Esophagus muscularis mucosa (tissue), 4 donors: ENCODE results near the gene RYR2. TPM values are rescaled to one million over a fixed set of nuclear protein-coding genes. Genes with fewer than 3 reads are reported as not detected.

ENCODE experiments used
- DNase-seq: peaks from one replicate; pipeline ENCODE4 v3.0.0-alpha.2; 2017; ENCODE audit errors: extremely low spot score
- H3K27ac ChIP-seq, 4 donors: fragments of 200-600 bp; sonication (generic); replicated peaks in 1 of 4; 1 replicate in 3 of 4; 2 replicates in 1 of 4; pipeline ENCODE4 v1.5.1; 2016 to 2019; ENCODE audit warnings: mild to moderate bottlenecking in 1 of 4
- H3K27me3 ChIP-seq, 4 donors: fragments of 200-600 bp; sonication (generic); one replicate each; pipeline versions ENCODE4 v1.5.1 to v1.6.0; 2016 to 2019
- H3K36me3 ChIP-seq, 4 donors: fragments of 200-600 bp; sonication (generic); one replicate each; pipeline ENCODE4 v1.5.1; 2016 to 2019
- H3K4me1 ChIP-seq, 4 donors: fragments of 200-600 bp; sonication (generic); one replicate each; pipeline ENCODE4 v1.5.1; 2016 to 2019
- H3K4me3 ChIP-seq, 4 donors: fragments of 200-600 bp; sonication (generic); 1 replicate in 2 of 4; 2 replicates in 2 of 4; pipeline ENCODE4 v1.5.1; 2016 to 2019; ENCODE audit warnings: mild to moderate bottlenecking in 4 of 4, moderate library complexity in 1 of 4
- H3K9me3 ChIP-seq, 4 donors: fragments of 200-600 bp; sonication (generic); 1 replicate in 3 of 4; 2 replicates in 1 of 4; pipeline ENCODE4 v1.5.1; 2016 to 2019
- CTCF ChIP-seq, 3 experiments: fragments of 200-600 bp in 2 of 3; fragments of 450-650 bp in 1 of 3; sonication (generic) in 2 of 3; IDR thresholded peaks; one replicate each; pipeline ENCODE4 v1.5.1; 2017 to 2019; ENCODE audit warnings: antibody characterized with exemption in 3 of 3, mild to moderate bottlenecking in 2 of 3, moderate library complexity in 1 of 3
- EP300 ChIP-seq: sonication (generic); formaldehyde crosslinking; IDR thresholded peaks from one replicate; pipeline ENCODE4 v1.6.1; 2017; ENCODE audit warnings: antibody characterized with exemption
- POLR2A ChIP-seq: fragments of 450-650 bp; IDR thresholded peaks from one replicate; pipeline ENCODE4 v1.6.1; 2017; ENCODE audit warnings: antibody characterized with exemption, moderate library complexity, mild to moderate bottlenecking, low read depth
- POLR2AphosphoS5 ChIP-seq, 2 donors: sonication (generic); formaldehyde crosslinking; IDR thresholded peaks; one replicate each; pipeline ENCODE4 v1.6.1; 2017; ENCODE audit warnings: antibody characterized with exemption in 2 of 2
- WGBS: methylation state at CpG from one replicate; pipeline ENCODE4 v1.1.5; 2018; 5-methylcytosine and 5-hydroxymethylcytosine counted together
- intact Hi-C: fragments of 100-400 bp; cut with DNase I; formaldehyde crosslinking; loops from one replicate; pipeline ENCODE4 v1.15.1; 2023
- total RNA-seq, 4 donors: library from RNA; depleted of rRNA; stranded (reverse); fragments of >200 nt; gene quantifications; one replicate each; pipeline versions ENCODE4 v1.1.0 to v1.2.1, GENCODE V29; 2016

RYR2 gene
- total RNA-seq, 4 donors from 2014 or later = 29.8 to 56.3 (median 38.9) TPM

DNA sequence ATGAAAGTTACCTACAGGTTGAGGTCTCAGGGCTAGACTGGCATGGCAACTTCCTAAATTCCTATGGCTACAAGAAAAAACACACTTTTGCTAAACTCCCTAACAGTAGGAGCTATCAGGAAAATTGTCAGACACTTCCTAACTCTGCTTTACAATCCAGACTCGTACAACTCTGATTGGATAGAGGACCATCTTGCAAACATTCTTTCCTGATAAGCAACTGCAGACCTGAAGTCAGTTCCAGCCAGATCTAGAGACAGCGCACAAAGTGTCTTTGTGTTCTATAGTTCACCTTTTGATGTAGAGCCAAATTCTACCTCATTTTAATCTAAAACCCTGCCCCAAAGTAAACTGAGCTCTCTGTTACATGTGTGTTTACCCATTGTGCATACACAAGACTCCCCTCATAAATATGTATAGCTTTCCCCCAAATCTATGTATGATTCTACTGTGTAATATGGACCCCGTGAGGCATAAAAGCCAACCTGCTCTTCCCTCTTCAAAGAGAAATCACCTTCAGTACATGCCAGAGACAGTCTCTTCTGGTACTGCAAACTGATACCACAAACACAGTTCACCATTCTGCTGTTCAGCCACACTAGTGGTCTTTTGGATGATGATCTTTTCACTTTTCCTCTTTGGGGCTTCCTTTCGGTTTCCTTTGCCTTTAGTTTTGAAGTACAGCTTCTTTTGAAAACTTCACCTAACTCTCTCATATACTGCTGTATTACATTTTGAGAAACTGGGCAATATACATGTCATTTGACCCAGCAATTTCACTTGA, 827.0 kb downstream of the RYR2 start:
- peaks cover 5 to 9% (median 7%) of the 10 kb centered on the region in 4 donors for H3K4me1 ChIP-seq
- TF ChIP-seq EP300 = no peak
- TF ChIP-seq CTCF (IDR thresholded peaks at IDR 0.05) = no peak
- TF ChIP-seq POLR2A = no peak
- TF ChIP-seq POLR2AphosphoS5 (IDR thresholded peaks at IDR 0.05) = no peak
- intact Hi-C loops = no loop called here
- H3K27ac ChIP-seq = no peak overlapping the region
- H3K27me3 ChIP-seq = no peaks in the 10 kb centered on the region
- no peaks in the 10 kb centered on the region for H3K9me3 ChIP-seq
- WGBS = 89% methylated on average over 4 of the region's 4 CpGs
- no peak for DNase-seq
- no peak overlapping the region for H3K4me3 ChIP-seq
- H3K36me3 ChIP-seq = no peaks in the 10 kb centered on the region

DNA sequence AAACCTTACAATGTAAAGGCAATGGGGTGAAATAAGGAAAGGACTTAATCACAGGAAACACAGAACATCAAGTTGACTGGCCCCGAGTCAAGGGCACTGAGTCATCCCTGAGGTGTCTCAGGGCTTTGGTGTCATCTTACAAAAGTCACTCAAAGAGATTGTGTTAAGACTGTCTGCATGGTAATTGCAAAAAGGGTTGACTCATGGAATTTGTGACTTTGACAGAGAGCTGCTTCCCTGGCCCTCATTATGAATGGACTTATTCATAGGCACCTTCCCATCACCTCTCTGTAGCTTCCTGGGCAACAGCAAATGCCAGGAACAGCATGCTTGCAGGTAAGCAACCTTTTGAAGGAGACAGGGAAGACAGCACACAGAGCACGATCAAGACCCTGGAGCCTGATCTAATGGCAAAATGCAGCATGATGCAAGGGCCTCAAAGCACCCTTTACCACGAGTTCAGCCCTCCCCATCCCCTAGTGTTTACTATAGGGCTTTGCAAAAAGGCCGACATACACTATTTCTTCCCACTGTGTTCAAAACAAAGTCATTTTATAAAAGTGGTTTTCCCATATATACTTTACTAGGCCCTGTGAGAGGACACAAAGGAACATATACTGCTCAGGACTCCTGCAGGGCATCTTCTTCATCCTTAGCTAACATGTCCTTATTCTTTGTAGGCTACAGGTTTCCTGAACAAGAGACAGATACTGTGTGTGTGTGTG, 831.7 kb downstream of the RYR2 start:
- no peak for DNase-seq
- TF ChIP-seq POLR2AphosphoS5 (IDR thresholded peaks at IDR 0.05) (no peak), EP300 (no peak), CTCF (IDR thresholded peaks at IDR 0.05) (no peak), POLR2A (no peak)
- Histone ChIP-seq H3K27ac (no peak overlapping the region), H3K4me1 (no peaks in the 10 kb centered on the region), H3K4me3 (no peak overlapping the region), H3K36me3 (no peaks in the 10 kb centered on the region), H3K27me3 (no peaks in the 10 kb centered on the region), H3K9me3 (no peaks in the 10 kb centered on the region)
- 77% methylated on average over 4 of the region's 4 CpGs for WGBS
- intact Hi-C loops = no loop called here

DNA sequence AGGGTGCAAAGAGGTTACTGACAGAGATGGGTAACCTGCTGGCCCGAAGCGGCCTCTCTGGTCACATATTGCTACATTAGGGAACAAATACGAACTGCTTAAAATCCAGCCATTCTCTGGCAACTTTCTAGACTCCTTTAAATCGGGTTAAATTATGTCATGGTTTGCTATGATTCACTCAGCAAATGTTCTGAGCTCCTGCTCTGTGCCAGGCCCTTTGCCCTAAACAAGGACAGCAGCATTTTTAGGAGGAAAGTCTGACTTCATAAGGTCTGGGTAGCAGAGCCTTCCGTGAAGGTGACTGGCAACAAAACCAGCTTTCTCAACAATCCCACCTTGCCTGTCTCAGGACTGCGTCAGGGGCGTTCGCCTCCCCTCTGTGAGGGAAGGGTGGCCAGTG, 833.3 kb downstream of the RYR2 start:
- no peaks in the 10 kb centered on the region for H3K27me3 ChIP-seq
- no peaks in the 10 kb centered on the region for H3K36me3 ChIP-seq
- H3K27ac ChIP-seq = no peak overlapping the region
- H3K4me3 ChIP-seq = no peak overlapping the region
- 83% methylated on average over 8 of the region's 8 CpGs for WGBS
- DNase-seq = no peak
- intact Hi-C loops = no loop called here
- H3K9me3 ChIP-seq = no peaks in the 10 kb centered on the region
- no peak for TF ChIP-seq CTCF (IDR thresholded peaks at IDR 0.05)
- TF ChIP-seq POLR2A = no peak
- TF ChIP-seq POLR2AphosphoS5 (IDR thresholded peaks at IDR 0.05) = no peak
- TF ChIP-seq EP300 = no peak
- no peaks in the 10 kb centered on the region for H3K4me1 ChIP-seq

DNA sequence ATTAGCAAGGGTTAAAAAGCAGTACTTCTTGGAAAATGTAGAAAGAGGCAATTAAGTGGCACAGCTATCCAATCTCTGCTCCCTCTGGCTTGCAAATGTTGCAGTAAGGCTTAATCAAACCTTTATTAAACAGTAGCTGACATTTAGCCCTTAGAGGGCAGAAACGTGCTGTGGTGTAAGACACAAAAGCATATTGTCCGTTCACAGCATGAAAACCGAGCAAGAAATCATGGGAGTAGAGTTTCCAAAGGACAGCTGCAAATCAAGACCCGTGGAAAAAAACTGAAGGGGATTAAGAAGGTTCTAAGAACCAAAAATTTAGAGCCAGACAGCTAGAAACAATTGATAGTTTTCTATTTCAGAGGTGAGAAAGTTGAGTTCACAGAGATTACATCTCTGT, 835.6 kb downstream of the RYR2 start:
- H3K9me3 ChIP-seq = no peaks in the 10 kb centered on the region
- intact Hi-C loops = no loop called here
- no peak overlapping the region for H3K27ac ChIP-seq
- TF ChIP-seq CTCF (IDR thresholded peaks at IDR 0.05) (no peak), EP300 (no peak), POLR2A (no peak), POLR2AphosphoS5 (IDR thresholded peaks at IDR 0.05) (no peak)
- no peaks in the 10 kb centered on the region for H3K4me1 ChIP-seq
- no peak for DNase-seq
- H3K36me3 ChIP-seq = no peaks in the 10 kb centered on the region
- H3K27me3 ChIP-seq = no peaks in the 10 kb centered on the region
- WGBS = 63% methylated on average over 4 of the region's 4 CpGs
- no peak overlapping the region for H3K4me3 ChIP-seq
